ENCODE measurements around the gene KCNJ12. TPM values are rescaled to one million over a fixed set of nuclear protein-coding genes. Genes with fewer than 3 reads are reported as not detected.
"Not testable (repeated sequence)": the region's sequence is repeated elsewhere in the genome, so short reads cannot be mapped to it uniquely, and the experiment has no call there.

Gene KCNJ12
- total RNA-seq, 1 experiment from 2014 or later: 1.2 TPM

GRCh38 chr17:21409388-21409787, 33.2 kb downstream of the KCNJ12 start:
- H3K4me3 ChIP-seq (ENCODE audit: low read depth, low read length, poor library complexity, severe bottlenecking); intact Hi-C loops (cut with micrococcal nuclease; ENCODE audit: unreplicated experiment); POLR2A ChIA-PET (ENCODE audit: low non-redundant PET); H3K36me3 ChIP-seq (ENCODE audit: insufficient read depth, low read length, poor library complexity, severe bottlenecking); H3K27ac ChIP-seq (ENCODE audit: low read depth, low read length, poor library complexity, severe bottlenecking); CTCF ChIA-PET; BruUV-seq (replicated peaks); H3K4me1 ChIP-seq (ENCODE audit: insufficient read depth, low read length, poor library complexity, severe bottlenecking); DNase-seq (ENCODE audit: low spot score); H3K9me3 ChIP-seq (ENCODE audit: low read depth, low read length, poor library complexity, severe bottlenecking); H3K27me3 ChIP-seq (replicated peaks; ENCODE audit: insufficient read depth, low read depth, low read length, poor library complexity): not testable (repeated sequence)

GRCh38 chr17:21409971-21410370, 33.8 kb downstream of the KCNJ12 start:
- intact Hi-C loops (cut with micrococcal nuclease; ENCODE audit: unreplicated experiment): not testable (repeated sequence)

GRCh38 chr17:21410371-21410770, 34.2 kb downstream of the KCNJ12 start:
- DNase-seq (ENCODE audit: low spot score); intact Hi-C loops (cut with micrococcal nuclease; ENCODE audit: unreplicated experiment); H3K27me3 ChIP-seq (replicated peaks; ENCODE audit: insufficient read depth, low read depth, low read length, poor library complexity); POLR2A ChIA-PET (ENCODE audit: low non-redundant PET); H3K4me3 ChIP-seq (ENCODE audit: low read depth, low read length, poor library complexity, severe bottlenecking); CTCF ChIA-PET; H3K36me3 ChIP-seq (ENCODE audit: insufficient read depth, low read length, poor library complexity, severe bottlenecking); H3K27ac ChIP-seq (ENCODE audit: low read depth, low read length, poor library complexity, severe bottlenecking); H3K9me3 ChIP-seq (ENCODE audit: low read depth, low read length, poor library complexity, severe bottlenecking); BruUV-seq (replicated peaks); H3K4me1 ChIP-seq (ENCODE audit: insufficient read depth, low read length, poor library complexity, severe bottlenecking): not testable (repeated sequence)

More at GRCh38 chr17:21409971-21410370, 33.8 kb downstream of the KCNJ12 start:
- CTCF ChIA-PET; H3K4me1 ChIP-seq (ENCODE audit: insufficient read depth, low read length, poor library complexity, severe bottlenecking); H3K4me3 ChIP-seq (ENCODE audit: low read depth, low read length, poor library complexity, severe bottlenecking); H3K27me3 ChIP-seq (replicated peaks; ENCODE audit: insufficient read depth, low read depth, low read length, poor library complexity); BruUV-seq (replicated peaks); H3K9me3 ChIP-seq (ENCODE audit: low read depth, low read length, poor library complexity, severe bottlenecking); H3K27ac ChIP-seq (ENCODE audit: low read depth, low read length, poor library complexity, severe bottlenecking); POLR2A ChIA-PET (ENCODE audit: low non-redundant PET); DNase-seq (ENCODE audit: low spot score); H3K36me3 ChIP-seq (ENCODE audit: insufficient read depth, low read length, poor library complexity, severe bottlenecking): not testable (repeated sequence)

- H3K4me1 ChIP-seq (ENCODE audit: insufficient read depth, low read length, poor library complexity, severe bottlenecking); H3K4me3 ChIP-seq (ENCODE audit: low read depth, low read length, poor library complexity, severe bottlenecking); H3K27ac ChIP-seq (ENCODE audit: low read depth, low read length, poor library complexity, severe bottlenecking); BruUV-seq (replicated peaks); POLR2A ChIA-PET (ENCODE audit: low non-redundant PET); intact Hi-C loops (cut with micrococcal nuclease; ENCODE audit: unreplicated experiment); H3K36me3 ChIP-seq (ENCODE audit: insufficient read depth, low read length, poor library complexity, severe bottlenecking); H3K9me3 ChIP-seq (ENCODE audit: low read depth, low read length, poor library complexity, severe bottlenecking); DNase-seq (ENCODE audit: low spot score); H3K27me3 ChIP-seq (replicated peaks; ENCODE audit: insufficient read depth, low read depth, low read length, poor library complexity); CTCF ChIA-PET: not testable (repeated sequence)
Measured at GRCh38 chr17:21410906-21411678, 34.9 kb downstream of the KCNJ12 start.

GRCh38 chr17:21411679-21412205, 35.6 kb downstream of the KCNJ12 start:
- H3K4me3 ChIP-seq (ENCODE audit: low read depth, low read length, poor library complexity, severe bottlenecking); DNase-seq (ENCODE audit: low spot score); intact Hi-C loops (cut with micrococcal nuclease; ENCODE audit: unreplicated experiment); H3K27me3 ChIP-seq (replicated peaks; ENCODE audit: insufficient read depth, low read depth, low read length, poor library complexity); CTCF ChIA-PET; H3K9me3 ChIP-seq (ENCODE audit: low read depth, low read length, poor library complexity, severe bottlenecking); H3K27ac ChIP-seq (ENCODE audit: low read depth, low read length, poor library complexity, severe bottlenecking); BruUV-seq (replicated peaks); H3K36me3 ChIP-seq (ENCODE audit: insufficient read depth, low read length, poor library complexity, severe bottlenecking); H3K4me1 ChIP-seq (ENCODE audit: insufficient read depth, low read length, poor library complexity, severe bottlenecking); POLR2A ChIA-PET (ENCODE audit: low non-redundant PET): not testable (repeated sequence)

GRCh38 chr17:21412207-21412681, 36.1 kb downstream of the KCNJ12 start:
- H3K27ac ChIP-seq (ENCODE audit: low read depth, low read length, poor library complexity, severe bottlenecking); intact Hi-C loops (cut with micrococcal nuclease; ENCODE audit: unreplicated experiment); CTCF ChIA-PET; POLR2A ChIA-PET (ENCODE audit: low non-redundant PET); H3K4me1 ChIP-seq (ENCODE audit: insufficient read depth, low read length, poor library complexity, severe bottlenecking); H3K27me3 ChIP-seq (replicated peaks; ENCODE audit: insufficient read depth, low read depth, low read length, poor library complexity); BruUV-seq (replicated peaks); DNase-seq (ENCODE audit: low spot score); H3K36me3 ChIP-seq (ENCODE audit: insufficient read depth, low read length, poor library complexity, severe bottlenecking); H3K9me3 ChIP-seq (ENCODE audit: low read depth, low read length, poor library complexity, severe bottlenecking); H3K4me3 ChIP-seq (ENCODE audit: low read depth, low read length, poor library complexity, severe bottlenecking): not testable (repeated sequence)

- H3K4me1 ChIP-seq (ENCODE audit: insufficient read depth, low read length, poor library complexity, severe bottlenecking); intact Hi-C loops (cut with micrococcal nuclease; ENCODE audit: unreplicated experiment); H3K9me3 ChIP-seq (ENCODE audit: low read depth, low read length, poor library complexity, severe bottlenecking); POLR2A ChIA-PET (ENCODE audit: low non-redundant PET); DNase-seq (ENCODE audit: low spot score); H3K4me3 ChIP-seq (ENCODE audit: low read depth, low read length, poor library complexity, severe bottlenecking); H3K36me3 ChIP-seq (ENCODE audit: insufficient read depth, low read length, poor library complexity, severe bottlenecking); BruUV-seq (replicated peaks); H3K27ac ChIP-seq (ENCODE audit: low read depth, low read length, poor library complexity, severe bottlenecking); H3K27me3 ChIP-seq (replicated peaks; ENCODE audit: insufficient read depth, low read depth, low read length, poor library complexity): not testable (repeated sequence)
- CTCF ChIA-PET: interaction anchor here (0.6 kb wide), 1 partner anchor 30 kb away, joined by 3 read pairs; no protein-coding TSS in a partner anchor
Measured at GRCh38 chr17:21413570-21414279, 37.6 kb downstream of the KCNJ12 start.
